Stimulated activated CD4-positive, alpha-beta T cell treated with anti-CD3 and anti-CD28 coated beads, Interleukin-12 subunit alpha, Interleukin-12 subunit beta, amount 100 ng/mL, for 48 hours (primary cell): ENCODE data around the gene MED26.
"Not testable (repeated sequence)": the region's sequence is repeated elsewhere in the genome, so short reads cannot be mapped to it uniquely, and the experiment has no call there.

Experiments
- DNase-seq, 3 donors: peaks; one replicate each; pipeline ENCODE4 v3.0.0-alpha.2; 2020; ENCODE audit warnings: low read depth in 2 of 3, low spot score in 1 of 3

The MED26 gene

GRCh38 chr19:16651421-16652188 lies 23.6 kb upstream of the MED26 start:
- DNase-seq, result not testable (repeated sequence)

- DNase-seq, result no peak
Measured at GRCh38 chr19:16650821-16651220, 22.8 kb upstream of the MED26 start.

- DNase-seq, result no peak
Measured at GRCh38 chr19:16649734-16650133, 21.7 kb upstream of the MED26 start.

- no peak for DNase-seq
Measured at GRCh38 chr19:16645140-16645539, 17.1 kb upstream of the MED26 start.

- DNase-seq, result no peak
Measured at GRCh38 chr19:16641695-16642094, 13.7 kb upstream of the MED26 start.

- DNase-seq, result no peak
Measured at GRCh38 chr19:16640951-16641350, 12.9 kb upstream of the MED26 start.

- DNase-seq, result no peak
Measured at GRCh38 chr19:16638666-16639065, 10.7 kb upstream of the MED26 start.

GRCh38 chr19:16637535-16637934 lies 9.5 kb upstream of the MED26 start:
- DNase-seq, result no peak

- no peak for DNase-seq
Measured at GRCh38 chr19:16631465-16631864, 3.5 kb upstream of the MED26 start.

- DNase-seq, result no peak
Measured at GRCh38 chr19:16628984-16629691, 1.1 kb upstream of the MED26 start.

GRCh38 chr19:16627928-16628182 lies 149 bp downstream of the MED26 start:
- no peak for DNase-seq

- no peak for DNase-seq
Measured at GRCh38 chr19:16627193-16627927, 644 bp downstream of the MED26 start.

GRCh38 chr19:16626796-16627192 lies 1.2 kb downstream of the MED26 start:
- DNase-seq, result no peak

- no peak for DNase-seq
Measured at GRCh38 chr19:16625163-16625958, 2.6 kb downstream of the MED26 start.

GRCh38 chr19:16624236-16624635 lies 3.8 kb downstream of the MED26 start:
- no peak for DNase-seq

- DNase-seq, result no peak
Measured at GRCh38 chr19:16623576-16623975, 4.4 kb downstream of the MED26 start.

GRCh38 chr19:16623066-16623465 lies 4.9 kb downstream of the MED26 start:
- DNase-seq, result no peak

- DNase-seq, result no peak
Measured at GRCh38 chr19:16621165-16621800, 6.7 kb downstream of the MED26 start.

GRCh38 chr19:16620584-16620983 lies 7.4 kb downstream of the MED26 start:
- DNase-seq, result no peak

- DNase-seq, result no peak
Measured at GRCh38 chr19:16620018-16620417, 8.0 kb downstream of the MED26 start.

GRCh38 chr19:16619457-16619856 lies 8.5 kb downstream of the MED26 start:
- DNase-seq, result no peak
